Raji (cell line): Measurements from ENCODE around the gene RAB11FIP4.

ENCODE experiments used
- POLR2A ChIP-seq: IDR thresholded peaks from 2 replicates; pipeline ENCODE4 v1.6.1; 2011; ENCODE audit warnings: low read depth, low read length, control low read depth; ENCODE audit not compliant: insufficient read depth

RAB11FIP4 gene, protein sequence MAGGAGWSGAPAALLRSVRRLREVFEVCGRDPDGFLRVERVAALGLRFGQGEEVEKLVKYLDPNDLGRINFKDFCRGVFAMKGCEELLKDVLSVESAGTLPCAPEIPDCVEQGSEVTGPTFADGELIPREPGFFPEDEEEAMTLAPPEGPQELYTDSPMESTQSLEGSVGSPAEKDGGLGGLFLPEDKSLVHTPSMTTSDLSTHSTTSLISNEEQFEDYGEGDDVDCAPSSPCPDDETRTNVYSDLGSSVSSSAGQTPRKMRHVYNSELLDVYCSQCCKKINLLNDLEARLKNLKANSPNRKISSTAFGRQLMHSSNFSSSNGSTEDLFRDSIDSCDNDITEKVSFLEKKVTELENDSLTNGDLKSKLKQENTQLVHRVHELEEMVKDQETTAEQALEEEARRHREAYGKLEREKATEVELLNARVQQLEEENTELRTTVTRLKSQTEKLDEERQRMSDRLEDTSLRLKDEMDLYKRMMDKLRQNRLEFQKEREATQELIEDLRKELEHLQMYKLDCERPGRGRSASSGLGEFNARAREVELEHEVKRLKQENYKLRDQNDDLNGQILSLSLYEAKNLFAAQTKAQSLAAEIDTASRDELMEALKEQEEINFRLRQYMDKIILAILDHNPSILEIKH

DNA sequence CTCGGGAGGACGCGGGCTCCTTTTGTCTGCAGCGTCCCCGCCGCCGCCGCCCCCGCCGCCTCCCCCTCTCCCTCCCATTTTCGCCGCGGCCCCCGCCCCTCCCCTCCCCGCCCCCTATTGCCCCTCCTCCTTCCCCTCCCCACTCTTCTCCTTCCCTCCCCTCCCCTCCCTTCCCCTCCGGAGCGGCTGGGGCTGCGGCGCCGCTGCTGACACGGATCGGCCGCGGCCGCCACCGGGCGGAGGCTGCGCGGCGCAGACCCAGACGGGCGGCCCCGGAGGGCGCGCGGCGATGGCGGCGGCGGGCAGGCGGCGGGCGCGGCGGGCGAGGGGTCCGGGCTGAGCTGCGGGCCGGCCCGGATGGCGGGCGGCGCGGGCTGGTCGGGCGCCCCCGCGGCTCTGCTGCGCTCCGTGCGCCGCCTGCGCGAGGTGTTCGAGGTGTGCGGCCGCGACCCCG is at the start of gene RAB11FIP4:
Gene RAB11FIP4, plus strand, starts transcription at position 180 of the 454 bp plus-strand sequence. Its CDS starts 178 bp downstream, at position 358.
- no peak for TF ChIP-seq POLR2A

DNA sequence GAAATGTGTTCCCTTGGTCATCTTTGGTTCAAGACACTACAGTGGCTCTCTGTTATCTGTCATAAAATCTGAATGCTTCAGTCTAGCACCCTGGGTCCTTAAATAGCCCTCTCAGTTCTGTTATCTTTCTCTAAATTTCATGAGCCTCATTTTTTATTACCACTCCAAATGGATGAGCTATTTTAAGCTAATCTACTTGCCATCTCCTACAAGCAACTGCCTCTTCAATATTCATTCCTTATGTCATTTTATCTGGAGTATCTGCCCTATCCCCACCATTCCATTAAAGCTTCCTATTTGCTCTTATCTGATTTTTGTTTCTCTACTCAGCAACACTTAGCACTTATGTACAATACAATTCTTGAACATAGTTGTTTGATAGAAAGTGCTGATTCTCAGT is 42.0 kb upstream of the RAB11FIP4 start:
- TF ChIP-seq POLR2A = no peak

DNA sequence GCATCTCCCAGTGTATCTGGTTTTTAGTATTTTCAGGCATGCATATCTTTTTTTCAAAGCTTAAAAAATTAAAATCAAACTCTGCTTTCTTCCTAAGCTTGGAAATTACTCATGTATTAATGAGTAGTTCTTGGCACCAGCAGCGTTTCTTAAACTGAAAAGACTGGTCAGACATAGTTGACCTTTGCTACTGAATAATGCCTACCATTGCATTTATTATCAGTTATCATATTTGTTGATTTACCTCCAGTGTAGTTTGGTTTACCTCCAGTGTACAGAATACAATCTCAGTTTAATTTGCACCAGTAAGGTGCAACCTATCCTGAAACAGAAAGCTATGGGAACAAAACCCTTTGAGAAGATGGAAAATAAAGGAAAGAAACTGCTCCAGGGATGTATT is 35.5 kb upstream of the RAB11FIP4 start:
- TF ChIP-seq POLR2A = no peak

DNA sequence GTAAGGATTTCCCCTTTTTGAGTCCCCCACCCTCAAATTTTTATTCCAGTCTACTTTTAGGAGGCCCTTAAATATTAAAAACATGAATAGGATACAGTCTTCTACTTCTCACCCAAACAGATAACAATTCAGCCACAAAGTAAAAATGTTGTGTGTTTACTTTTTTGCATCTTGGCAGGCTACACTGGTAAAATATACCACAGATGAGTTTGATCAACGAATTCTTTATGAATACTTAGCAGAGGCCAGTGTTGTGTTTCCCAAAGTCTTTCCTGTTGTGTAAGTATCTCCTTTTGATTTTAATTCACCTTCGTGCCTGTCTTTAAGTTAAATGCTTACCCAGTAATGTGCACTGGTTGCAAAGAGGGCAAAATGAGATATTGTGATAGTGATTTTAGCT is 34.4 kb upstream of the RAB11FIP4 start:
- no peak for TF ChIP-seq POLR2A

DNA sequence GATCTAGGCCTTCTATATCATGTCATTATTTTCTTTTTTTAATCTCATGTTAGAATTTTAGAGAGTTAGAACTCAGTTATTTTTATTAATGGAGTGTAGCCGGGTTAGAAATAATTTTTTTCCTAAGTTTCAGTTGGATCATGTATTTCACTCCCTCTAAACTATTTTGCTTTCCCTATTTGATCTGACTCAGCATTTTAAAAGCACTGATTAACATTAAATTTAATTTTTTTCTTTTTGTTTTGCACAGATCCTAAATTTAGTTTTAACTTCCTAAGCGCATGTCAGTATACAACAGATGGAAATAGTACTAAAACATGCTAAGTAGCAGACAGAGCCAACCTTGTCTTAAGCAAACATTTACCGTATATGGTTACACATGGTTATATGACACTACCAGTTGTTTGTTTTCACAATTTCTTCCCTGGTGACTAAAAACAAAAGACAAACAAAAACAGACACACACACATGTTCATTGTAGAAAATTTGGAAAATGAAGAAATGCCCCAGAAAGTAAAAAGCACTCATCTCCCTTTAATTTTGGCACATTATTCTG is 33.6 kb upstream of the RAB11FIP4 start:
- no peak for TF ChIP-seq POLR2A

DNA sequence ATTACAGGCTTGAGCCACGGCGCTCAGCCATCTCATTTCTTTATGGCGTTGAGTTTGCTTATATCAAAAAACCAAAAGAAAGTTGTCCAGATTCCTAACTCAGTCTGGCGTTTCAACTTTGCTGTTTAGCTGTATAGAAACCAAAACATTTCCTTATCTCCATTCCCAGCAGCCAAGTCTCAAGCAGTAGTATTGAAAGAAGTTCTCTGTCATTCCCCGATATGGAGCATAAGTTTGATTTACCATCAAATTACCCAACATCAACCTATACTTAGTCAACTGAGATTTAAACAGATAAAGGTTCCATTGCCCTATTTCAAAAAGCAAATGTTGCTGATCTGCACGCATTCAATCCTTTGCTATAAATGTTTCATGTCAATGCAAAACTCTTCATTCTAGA is 27.5 kb upstream of the RAB11FIP4 start:
- TF ChIP-seq POLR2A = no peak

DNA sequence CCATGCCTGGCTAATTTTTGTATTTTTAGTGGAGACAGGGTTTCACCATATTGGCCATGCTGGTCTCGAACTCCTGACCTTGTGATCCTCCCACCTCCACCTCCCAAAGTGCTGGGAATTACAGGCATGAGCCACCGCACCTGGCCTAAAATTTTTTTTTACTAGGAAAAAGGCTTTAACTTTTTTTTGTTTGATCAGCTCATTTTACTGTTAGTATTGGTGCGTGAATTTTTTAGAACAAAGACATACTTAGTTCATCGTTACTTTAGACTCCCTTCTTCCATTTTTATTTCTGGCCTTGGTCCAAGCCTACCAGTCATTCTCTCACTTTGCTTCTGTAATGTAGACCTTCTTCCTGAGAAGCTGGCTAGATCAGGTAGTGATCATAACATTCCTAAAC is 25.4 kb upstream of the RAB11FIP4 start:
- TF ChIP-seq POLR2A = no peak

DNA sequence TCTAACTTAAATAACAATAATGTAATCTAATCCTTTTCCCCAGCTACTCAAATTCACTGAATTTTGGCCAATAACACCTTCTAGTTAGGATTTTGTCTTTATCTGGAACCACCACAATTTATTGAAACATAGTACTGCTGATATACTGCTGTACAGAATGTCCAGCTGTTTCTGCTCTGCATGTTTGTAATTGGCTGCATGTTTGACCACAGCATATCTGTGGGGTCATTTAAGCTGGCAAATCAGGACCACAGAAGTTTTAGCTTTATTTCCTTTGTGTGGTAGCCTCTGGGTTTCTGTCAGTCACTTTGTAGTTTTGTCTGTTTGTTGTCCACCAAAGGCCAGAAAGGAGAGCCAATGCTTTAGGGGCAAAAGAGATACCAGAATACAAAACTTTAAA is 22.2 kb upstream of the RAB11FIP4 start:
- TF ChIP-seq POLR2A = no peak

DNA sequence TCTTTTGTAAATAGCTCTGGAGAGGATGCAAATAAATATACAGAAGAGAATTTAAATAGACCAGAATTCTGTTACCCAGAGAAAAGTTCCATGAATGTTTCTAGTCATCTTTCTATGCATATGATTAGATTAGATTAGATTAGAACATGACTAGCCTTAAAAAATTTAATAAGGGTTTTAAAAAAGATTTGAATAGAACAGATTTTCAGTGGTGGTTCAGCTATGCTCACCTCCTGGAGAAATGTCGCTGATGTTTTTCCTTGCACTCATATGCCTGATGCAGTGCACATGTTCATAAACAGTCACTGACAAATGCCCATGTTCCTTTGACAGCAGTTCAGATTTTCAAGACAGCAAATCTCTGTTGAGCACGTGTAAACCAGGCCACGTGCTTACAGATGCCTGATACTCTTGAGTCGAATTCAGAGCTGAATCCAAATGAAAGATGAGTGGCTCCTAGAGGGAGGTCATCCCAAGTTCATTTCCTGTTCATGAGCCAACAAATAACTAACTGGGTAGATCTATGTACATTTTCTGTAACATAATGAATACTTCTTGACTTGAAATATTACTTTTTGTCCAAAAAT is 19.9 kb upstream of the RAB11FIP4 start:
- TF ChIP-seq POLR2A = no peak

DNA sequence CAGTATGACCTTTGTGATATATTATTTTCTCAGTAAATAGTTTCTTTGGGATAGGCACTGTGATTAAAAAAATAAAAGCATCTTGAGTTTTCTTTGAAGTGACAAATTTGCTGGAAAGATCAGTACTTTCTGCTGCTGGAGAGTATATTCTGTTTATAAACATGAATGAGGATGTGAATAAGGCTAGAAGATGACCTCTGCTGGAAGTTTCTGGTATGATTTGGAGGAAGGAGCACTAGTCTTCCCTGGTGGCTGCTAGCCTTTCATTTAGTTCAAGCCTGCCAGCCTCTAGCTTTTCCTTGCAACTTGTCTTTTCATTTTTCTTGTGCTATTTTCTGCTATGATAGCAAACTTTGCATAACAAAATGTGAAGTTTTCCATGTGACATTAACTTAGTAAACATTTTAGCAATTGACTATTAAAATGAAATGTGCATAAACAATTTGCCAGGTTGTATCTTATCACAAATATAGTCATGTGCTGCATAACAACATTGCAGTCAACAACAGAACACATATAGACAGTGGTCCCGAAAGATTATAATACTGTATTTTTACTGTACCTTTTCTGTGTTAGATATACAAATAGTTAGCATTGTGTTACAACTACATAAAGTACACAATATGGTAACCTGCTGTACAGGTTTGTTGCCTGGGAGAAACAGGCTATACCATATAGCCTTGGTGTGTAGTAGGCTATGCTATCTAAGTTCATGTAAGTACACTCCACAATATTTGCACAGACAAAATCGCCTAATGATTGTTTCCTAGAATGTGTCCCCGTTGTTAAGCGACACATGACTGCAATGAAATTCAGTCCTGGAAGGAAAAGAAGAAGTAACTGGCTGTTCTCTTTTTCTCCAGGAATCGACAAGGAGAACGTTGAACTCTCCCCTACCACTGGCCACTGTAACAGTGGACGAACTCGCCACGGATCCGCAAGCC is 18.1 kb upstream of the RAB11FIP4 start:
- no peak for TF ChIP-seq POLR2A

DNA sequence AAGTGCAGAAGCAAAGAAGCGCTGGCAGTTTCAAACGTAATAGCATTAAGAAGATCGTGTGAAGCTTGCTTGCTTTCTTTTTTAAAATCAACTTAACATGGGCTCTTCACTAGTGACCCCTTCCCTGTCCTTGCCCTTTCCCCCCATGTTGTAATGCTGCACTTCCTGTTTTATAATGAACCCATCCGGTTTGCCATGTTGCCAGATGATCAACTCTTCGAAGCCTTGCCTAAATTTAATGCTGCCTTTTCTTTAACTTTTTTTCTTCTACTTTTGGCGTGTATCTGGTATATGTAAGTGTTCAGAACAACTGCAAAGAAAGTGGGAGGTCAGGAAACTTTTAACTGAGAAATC is 17.4 kb upstream of the RAB11FIP4 start:
- TF ChIP-seq POLR2A = no peak

DNA sequence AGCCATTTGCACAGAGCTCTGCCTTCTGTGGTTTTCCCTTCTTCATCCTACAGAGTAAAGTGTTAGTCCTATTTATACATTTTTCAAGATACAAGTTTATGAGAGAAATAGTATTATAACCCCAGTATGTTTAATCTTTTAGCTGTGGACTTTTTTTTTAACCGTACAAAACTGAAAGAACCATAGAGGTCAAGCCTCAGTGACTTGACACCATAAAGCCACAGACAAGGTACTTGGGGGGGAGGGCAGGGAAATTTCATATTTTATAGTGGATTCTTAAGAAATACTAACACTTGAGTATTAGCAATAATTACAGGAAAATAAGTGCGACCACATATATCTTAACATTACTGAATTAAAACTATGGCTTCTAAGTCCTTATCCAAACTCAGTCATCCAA is 17.0 kb upstream of the RAB11FIP4 start:
- TF ChIP-seq POLR2A = no peak

DNA sequence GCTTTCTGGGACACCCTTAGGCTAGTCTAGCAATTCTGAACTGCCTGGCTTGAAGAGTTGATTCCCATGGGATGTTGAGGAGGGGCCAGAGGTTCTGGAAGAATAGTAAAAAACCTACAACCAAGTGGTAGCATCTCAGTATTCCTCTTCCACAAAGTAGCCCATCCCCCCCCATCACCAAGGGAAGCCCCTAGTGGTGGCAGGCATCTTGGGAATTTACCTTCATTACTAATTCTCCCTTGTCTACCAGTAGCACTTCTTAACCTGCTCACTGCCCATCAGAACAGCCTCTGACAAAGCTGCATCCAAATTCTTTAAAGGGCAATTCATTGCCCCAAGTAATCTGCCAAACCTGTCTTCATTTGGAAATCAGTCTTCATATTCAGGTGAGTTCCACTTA is 12.8 kb upstream of the RAB11FIP4 start:
- no peak for TF ChIP-seq POLR2A

DNA sequence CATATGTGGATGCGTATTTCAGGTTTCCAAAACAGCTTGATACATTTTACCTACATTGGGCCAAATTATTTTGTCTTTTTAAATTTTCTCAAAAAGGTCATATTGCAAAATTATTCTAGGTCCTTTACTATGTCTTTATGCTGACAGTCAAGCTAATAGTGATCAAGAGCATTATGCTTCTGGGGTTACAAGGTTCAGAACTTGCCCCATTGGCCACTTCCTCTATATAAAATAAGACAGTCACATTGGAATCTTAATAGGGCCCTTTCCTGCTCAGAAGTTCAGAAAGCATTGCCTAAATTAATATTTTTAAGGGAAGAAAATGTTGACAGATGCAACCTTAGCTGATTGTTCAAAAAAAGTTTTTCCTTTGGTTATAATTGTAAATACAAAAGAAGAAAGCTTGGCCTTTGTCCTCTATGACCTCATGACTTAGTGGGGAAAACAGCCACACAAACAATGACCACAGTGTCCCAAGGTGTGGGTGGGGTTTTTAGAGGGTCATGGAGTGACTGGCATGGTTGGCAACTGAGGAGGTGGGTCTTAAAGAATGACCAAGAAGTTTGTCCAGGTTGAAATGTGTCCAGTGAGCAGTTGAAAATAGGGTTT is 11.8 kb upstream of the RAB11FIP4 start:
- TF ChIP-seq POLR2A = no peak

DNA sequence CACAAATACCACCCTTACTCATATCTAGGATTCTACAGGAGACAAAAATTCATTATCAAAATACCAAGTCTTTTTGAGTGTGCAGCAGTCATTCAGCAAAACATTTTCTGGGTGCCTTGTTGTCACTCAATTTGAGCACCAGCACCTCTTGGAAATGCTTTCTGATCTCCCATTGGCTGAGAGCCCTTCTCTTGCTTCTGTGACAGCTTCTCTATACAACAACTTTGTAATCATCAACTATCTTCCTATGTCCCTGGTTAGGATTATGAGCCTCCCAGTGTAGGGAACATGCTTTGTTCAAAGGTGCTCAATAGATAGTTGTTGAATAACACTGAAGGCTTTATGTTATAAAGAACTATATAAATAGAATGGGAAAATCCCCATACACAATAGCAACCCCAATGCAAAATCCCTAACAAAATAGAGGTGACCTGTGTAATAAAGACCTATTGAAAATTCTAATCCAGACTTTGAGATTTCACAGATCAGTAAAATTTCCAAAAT is 10.3 kb upstream of the RAB11FIP4 start:
- TF ChIP-seq POLR2A = no peak
